ENCODE data around the gene PDXP.

The PDXP gene

DNA sequence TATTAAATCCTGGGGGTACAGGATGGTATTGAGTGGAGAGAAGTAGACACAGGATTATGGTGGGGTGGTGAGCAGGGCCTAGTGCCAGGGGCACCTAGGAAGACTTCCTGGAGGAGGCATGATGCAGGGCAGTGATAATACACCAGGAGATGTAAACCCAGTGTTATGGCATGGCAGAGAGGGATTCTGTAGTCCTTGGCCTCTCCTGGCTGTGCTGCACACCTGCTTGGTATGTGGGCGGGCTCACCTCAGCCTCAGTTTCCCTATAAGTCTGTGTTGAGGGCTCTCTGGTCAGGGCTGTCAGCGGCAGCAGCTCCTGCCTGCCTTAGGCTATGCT lies 2.2 kb downstream of the PDXP start:
- no peak for ATAC-seq
- no peak for TF ChIP-seq BACH2 (CRISPR knock-in tag; IDR thresholded peaks at IDR 0.05; ENCODE audit: borderline replicate concordance)
- no peak for TF ChIP-seq RARB (CRISPR knock-in tag; IDR thresholded peaks at IDR 0.05)
- TF ChIP-seq ZFP3 (CRISPR knock-in tag; IDR thresholded peaks at IDR 0.05): peak; percentile 79
- no peak for TF ChIP-seq ZNF70 (CRISPR knock-in tag; IDR thresholded peaks at IDR 0.05)

DNA sequence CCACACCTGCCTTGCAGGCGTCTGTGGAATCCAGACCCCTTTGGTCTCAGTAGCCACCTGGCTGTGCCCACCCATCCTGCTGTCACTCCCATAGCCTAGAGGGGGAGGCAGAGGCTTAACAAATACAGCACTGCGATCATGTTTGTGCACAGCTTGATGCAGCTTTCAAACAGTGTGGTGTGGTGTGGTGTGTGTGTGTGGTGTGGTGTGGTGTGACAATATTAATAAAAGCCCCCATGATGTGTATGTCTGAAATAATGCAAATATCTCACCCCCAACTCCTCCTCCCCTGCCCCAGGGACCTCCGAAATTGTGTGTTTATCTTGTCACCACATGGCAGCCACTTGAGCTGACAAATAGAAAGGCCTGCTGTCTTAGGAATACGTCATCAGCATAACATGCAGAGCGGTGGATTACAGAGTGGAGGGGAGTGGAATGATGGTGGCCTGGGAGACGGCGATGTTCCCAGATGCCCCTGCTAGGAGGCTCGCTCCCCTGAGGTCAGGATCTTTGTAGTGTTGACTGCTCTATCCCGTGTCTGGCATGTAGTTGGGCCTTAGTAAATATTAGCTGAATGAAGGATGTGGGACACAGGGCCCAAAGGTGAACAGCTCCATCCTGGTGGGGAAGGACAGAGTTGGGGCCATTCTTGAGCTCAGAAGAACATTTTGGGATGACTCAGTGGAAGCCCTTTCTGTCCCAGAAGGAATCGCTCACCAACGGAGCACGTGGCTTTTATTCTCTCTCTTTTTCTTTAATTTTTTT lies 2.8 kb downstream of the PDXP start:
- ATAC-seq: peak; percentile 50
- TF ChIP-seq BACH2 (CRISPR knock-in tag; IDR thresholded peaks at IDR 0.05; ENCODE audit: borderline replicate concordance) (no peak), RARB (CRISPR knock-in tag; IDR thresholded peaks at IDR 0.05) (no peak), ZNF70 (CRISPR knock-in tag; IDR thresholded peaks at IDR 0.05) (no peak), ZFP30 (CRISPR knock-in tag; IDR thresholded peaks at IDR 0.05) (no peak), GLIS3 (CRISPR knock-in tag; IDR thresholded peaks at IDR 0.05) (no peak), SNAI2 (CRISPR knock-in tag; IDR thresholded peaks at IDR 0.05) (no peak), TCF4 (CRISPR knock-in tag; IDR thresholded peaks at IDR 0.05; ENCODE audit: borderline replicate concordance) (no peak), ZNF565 (CRISPR knock-in tag; conservative IDR thresholded peaks at IDR 0.05; ENCODE audit: low read depth) (no peak), ESRRG (CRISPR knock-in tag; IDR thresholded peaks at IDR 0.05) (no peak), ARNTL (CRISPR knock-in tag; IDR thresholded peaks at IDR 0.05; ENCODE audit: borderline replicate concordance, low read depth) (no peak), CSDC2 (CRISPR knock-in tag; IDR thresholded peaks at IDR 0.05) (no peak), ZNF8 (CRISPR knock-in tag; IDR thresholded peaks at IDR 0.05) (no peak), ISL1 (CRISPR knock-in tag; IDR thresholded peaks at IDR 0.05) (no peak), ZC3H10 (CRISPR knock-in tag; IDR thresholded peaks at IDR 0.05) (no peak), ZFP3 (CRISPR knock-in tag; IDR thresholded peaks at IDR 0.05) (no peak), OSR1 (CRISPR knock-in tag; IDR thresholded peaks at IDR 0.05) (no peak)
- TF ChIP-seq, protein P1, sequence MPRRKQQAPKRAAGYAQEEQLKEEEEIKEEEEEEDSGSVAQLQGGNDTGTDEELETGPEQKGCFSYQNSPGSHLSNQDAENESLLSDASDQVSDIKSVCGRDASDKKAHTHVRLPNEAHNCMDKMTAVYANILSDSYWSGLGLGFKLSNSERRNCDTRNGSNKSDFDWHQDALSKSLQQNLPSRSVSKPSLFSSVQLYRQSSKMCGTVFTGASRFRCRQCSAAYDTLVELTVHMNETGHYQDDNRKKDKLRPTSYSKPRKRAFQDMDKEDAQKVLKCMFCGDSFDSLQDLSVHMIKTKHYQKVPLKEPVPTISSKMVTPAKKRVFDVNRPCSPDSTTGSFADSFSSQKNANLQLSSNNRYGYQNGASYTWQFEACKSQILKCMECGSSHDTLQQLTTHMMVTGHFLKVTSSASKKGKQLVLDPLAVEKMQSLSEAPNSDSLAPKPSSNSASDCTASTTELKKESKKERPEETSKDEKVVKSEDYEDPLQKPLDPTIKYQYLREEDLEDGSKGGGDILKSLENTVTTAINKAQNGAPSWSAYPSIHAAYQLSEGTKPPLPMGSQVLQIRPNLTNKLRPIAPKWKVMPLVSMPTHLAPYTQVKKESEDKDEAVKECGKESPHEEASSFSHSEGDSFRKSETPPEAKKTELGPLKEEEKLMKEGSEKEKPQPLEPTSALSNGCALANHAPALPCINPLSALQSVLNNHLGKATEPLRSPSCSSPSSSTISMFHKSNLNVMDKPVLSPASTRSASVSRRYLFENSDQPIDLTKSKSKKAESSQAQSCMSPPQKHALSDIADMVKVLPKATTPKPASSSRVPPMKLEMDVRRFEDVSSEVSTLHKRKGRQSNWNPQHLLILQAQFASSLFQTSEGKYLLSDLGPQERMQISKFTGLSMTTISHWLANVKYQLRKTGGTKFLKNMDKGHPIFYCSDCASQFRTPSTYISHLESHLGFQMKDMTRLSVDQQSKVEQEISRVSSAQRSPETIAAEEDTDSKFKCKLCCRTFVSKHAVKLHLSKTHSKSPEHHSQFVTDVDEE (CRISPR knock-in tag; IDR thresholded peaks at IDR 0.05): no peak
- TF ChIP-seq, protein P2, sequence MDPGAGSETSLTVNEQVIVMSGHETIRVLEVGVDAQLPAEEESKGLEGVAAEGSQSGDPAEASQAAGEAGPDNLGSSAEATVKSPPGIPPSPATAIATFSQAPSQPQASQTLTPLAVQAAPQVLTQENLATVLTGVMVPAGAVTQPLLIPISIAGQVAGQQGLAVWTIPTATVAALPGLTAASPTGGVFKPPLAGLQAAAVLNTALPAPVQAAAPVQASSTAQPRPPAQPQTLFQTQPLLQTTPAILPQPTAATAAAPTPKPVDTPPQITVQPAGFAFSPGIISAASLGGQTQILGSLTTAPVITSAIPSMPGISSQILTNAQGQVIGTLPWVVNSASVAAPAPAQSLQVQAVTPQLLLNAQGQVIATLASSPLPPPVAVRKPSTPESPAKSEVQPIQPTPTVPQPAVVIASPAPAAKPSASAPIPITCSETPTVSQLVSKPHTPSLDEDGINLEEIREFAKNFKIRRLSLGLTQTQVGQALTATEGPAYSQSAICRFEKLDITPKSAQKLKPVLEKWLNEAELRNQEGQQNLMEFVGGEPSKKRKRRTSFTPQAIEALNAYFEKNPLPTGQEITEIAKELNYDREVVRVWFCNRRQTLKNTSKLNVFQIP (CRISPR knock-in tag; IDR thresholded peaks at IDR 0.05; ENCODE audit: borderline replicate concordance, low read depth): no peak

DNA sequence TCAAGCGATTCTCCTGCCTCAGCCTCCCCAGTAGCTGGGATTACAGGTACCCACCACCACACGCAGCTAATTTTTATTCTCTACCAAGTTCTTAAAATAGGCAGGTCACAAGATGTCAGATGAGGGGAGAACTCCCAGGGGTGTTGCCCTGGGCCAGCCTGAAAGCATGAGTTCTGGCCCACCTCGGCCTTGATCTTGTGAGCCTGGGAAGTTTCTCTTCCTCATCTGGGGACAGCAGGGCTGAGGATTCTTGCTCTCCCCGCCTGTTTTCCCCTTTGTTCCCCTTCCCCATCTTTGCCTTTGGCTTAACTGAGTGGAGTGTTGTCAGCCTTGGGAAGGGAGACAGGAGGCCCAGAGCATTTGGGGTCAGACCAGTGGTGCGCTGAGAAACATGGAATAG lies 3.5 kb downstream of the PDXP start:
- no peak for ATAC-seq
- no peak for TF ChIP-seq OSR1 (CRISPR knock-in tag; IDR thresholded peaks at IDR 0.05)
- TF ChIP-seq GLIS3 (CRISPR knock-in tag; IDR thresholded peaks at IDR 0.05): no peak
- TF ChIP-seq ZNF565 (CRISPR knock-in tag; conservative IDR thresholded peaks at IDR 0.05; ENCODE audit: low read depth): no peak
- TF ChIP-seq TCF4 (CRISPR knock-in tag; IDR thresholded peaks at IDR 0.05; ENCODE audit: borderline replicate concordance): no peak
- no peak for TF ChIP-seq CSDC2 (CRISPR knock-in tag; IDR thresholded peaks at IDR 0.05)
- TF ChIP-seq, protein P1 (CRISPR knock-in tag; IDR thresholded peaks at IDR 0.05): no peak
- TF ChIP-seq SNAI2 (CRISPR knock-in tag; IDR thresholded peaks at IDR 0.05): no peak
- TF ChIP-seq ZFP3 (CRISPR knock-in tag; IDR thresholded peaks at IDR 0.05): no peak
- no peak for TF ChIP-seq BACH2 (CRISPR knock-in tag; IDR thresholded peaks at IDR 0.05; ENCODE audit: borderline replicate concordance)
- TF ChIP-seq, protein P3, sequence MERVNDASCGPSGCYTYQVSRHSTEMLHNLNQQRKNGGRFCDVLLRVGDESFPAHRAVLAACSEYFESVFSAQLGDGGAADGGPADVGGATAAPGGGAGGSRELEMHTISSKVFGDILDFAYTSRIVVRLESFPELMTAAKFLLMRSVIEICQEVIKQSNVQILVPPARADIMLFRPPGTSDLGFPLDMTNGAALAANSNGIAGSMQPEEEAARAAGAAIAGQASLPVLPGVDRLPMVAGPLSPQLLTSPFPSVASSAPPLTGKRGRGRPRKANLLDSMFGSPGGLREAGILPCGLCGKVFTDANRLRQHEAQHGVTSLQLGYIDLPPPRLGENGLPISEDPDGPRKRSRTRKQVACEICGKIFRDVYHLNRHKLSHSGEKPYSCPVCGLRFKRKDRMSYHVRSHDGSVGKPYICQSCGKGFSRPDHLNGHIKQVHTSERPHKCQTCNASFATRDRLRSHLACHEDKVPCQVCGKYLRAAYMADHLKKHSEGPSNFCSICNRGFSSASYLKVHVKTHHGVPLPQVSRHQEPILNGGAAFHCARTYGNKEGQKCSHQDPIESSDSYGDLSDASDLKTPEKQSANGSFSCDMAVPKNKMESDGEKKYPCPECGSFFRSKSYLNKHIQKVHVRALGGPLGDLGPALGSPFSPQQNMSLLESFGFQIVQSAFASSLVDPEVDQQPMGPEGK (CRISPR knock-in tag; IDR thresholded peaks at IDR 0.05; ENCODE audit: borderline replicate concordance): no peak
- no peak for TF ChIP-seq ZNF70 (CRISPR knock-in tag; IDR thresholded peaks at IDR 0.05)
- no peak for TF ChIP-seq PPARA (CRISPR knock-in tag; IDR thresholded peaks at IDR 0.05; ENCODE audit: borderline replicate concordance)
- no peak for TF ChIP-seq ARNTL (CRISPR knock-in tag; IDR thresholded peaks at IDR 0.05; ENCODE audit: borderline replicate concordance, low read depth)
- TF ChIP-seq, protein P4, sequence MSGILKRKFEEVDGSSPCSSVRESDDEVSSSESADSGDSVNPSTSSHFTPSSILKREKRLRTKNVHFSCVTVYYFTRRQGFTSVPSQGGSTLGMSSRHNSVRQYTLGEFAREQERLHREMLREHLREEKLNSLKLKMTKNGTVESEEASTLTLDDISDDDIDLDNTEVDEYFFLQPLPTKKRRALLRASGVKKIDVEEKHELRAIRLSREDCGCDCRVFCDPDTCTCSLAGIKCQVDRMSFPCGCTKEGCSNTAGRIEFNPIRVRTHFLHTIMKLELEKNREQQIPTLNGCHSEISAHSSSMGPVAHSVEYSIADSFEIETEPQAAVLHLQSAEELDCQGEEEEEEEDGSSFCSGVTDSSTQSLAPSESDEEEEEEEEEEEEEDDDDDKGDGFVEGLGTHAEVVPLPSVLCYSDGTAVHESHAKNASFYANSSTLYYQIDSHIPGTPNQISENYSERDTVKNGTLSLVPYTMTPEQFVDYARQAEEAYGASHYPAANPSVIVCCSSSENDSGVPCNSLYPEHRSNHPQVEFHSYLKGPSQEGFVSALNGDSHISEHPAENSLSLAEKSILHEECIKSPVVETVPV (CRISPR knock-in tag; IDR thresholded peaks at IDR 0.05): no peak
- no peak for TF ChIP-seq ZC3H10 (CRISPR knock-in tag; IDR thresholded peaks at IDR 0.05)
- no peak for TF ChIP-seq TOX (CRISPR knock-in tag; IDR thresholded peaks at IDR 0.05; ENCODE audit: borderline replicate concordance)
- TF ChIP-seq ZNF8 (CRISPR knock-in tag; IDR thresholded peaks at IDR 0.05): no peak
- TF ChIP-seq ZFP30 (CRISPR knock-in tag; IDR thresholded peaks at IDR 0.05): no peak
- TF ChIP-seq, protein P5, sequence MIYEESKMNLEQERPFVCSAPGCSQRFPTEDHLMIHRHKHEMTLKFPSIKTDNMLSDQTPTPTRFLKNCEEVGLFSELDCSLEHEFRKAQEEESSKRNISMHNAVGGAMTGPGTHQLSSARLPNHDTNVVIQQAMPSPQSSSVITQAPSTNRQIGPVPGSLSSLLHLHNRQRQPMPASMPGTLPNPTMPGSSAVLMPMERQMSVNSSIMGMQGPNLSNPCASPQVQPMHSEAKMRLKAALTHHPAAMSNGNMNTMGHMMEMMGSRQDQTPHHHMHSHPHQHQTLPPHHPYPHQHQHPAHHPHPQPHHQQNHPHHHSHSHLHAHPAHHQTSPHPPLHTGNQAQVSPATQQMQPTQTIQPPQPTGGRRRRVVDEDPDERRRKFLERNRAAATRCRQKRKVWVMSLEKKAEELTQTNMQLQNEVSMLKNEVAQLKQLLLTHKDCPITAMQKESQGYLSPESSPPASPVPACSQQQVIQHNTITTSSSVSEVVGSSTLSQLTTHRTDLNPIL (CRISPR knock-in tag; IDR thresholded peaks at IDR 0.05; ENCODE audit: low read depth): no peak
